HG02571 (cell line): ENCODE results near the gene ACADSB.
A peak's percentile ranks its signal among the peaks of the same experiment; 100 is the strongest.

Experiments used
- ATAC-seq: cut with Tn5 transposase; IDR thresholded peaks from one replicate; pipeline ENCODE4 v1.9.1; 2021; ENCODE audit warnings: mild to moderate bottlenecking, moderate library complexity; ENCODE audit not compliant: unreplicated experiment

Gene ACADSB

GRCh38 chr10:123001370-123001769 lies 7.4 kb upstream of the ACADSB start:
- ATAC-seq = no peak

DNA sequence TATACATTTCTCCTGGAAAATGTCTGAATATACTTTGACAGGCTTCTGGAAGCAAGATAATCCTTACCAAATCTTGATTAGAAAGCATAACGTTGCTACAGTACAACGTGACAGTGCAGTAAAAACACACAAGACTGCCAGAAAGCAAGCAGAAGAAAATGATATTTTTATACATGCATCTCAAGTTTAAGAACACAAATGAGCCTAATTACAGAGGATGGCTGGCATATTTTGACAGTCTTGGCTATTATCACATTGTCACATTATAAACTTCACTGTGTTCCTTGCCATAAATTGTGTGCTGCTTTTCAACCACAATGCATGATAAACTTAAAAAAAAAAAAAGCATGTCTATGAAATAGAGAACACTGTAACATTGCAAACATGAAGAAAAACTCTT lies 4.5 kb upstream of the ACADSB start:
- ATAC-seq = no peak

DNA sequence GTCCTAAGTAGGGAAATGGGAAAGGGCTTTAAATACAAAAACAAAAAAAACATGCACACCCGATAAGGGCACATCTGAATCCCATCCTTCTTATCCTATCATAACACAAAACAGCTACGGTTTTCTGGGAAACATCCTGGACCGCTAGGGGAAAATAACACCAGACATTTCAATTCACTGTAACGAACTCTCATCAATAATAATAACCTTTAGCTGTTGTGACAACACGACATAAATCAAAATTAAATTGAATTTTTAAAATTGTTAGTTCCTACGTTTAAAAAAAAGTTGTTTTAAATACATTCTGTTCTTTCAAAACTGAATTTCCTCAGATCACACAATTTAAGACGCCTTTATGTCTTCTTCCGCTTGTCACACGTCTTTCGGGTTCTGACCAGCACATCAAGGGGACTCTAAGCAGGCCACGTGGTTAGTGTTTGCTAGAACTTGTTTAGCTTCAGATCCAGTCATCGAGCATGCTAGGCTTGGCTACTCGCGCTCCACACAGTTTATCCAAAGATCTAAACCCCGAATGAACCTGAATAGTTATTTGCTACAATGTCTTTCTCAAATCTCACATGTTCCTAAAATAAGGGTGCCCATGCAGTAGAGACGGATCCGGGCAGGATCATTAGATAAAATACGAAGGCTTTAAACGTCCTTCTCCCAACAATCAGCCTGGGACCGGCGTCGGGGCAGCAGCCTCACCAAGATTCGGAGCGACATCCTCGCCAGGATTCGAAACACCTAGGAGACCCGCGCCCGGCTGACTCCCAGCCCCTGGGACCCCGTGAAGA lies 1.1 kb upstream of the ACADSB start:
- ATAC-seq = peak; percentile 33

- ATAC-seq = peak; percentile 16
Measured at GRCh38 chr10:123009105-123009820, 457 bp downstream of the ACADSB start.

- no peak for ATAC-seq
Measured at GRCh38 chr10:123011987-123012386, 3.2 kb downstream of the ACADSB start.

GRCh38 chr10:123013456-123014419 lies 4.9 kb downstream of the ACADSB start:
- no peak for ATAC-seq

DNA sequence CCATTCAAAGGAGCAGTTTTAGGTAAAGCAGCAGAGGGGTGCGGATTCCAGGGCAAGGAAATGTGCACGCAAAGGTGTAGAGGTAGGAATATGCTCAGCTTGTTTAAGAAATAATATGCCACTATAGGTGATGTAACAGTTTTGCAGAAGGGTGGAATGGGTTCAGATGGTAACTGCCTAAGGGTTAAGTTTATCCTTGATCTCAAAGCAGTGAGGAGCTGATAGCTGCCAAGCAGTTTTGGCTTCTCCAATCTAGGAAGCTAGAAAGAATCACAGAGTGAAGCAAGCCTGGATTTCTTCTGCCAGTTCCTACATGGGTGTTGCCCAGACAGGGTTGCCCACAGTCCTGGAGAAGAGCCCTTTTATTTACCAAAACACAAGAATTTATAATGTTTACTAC lies 6.0 kb downstream of the ACADSB start:
- ATAC-seq = no peak

DNA sequence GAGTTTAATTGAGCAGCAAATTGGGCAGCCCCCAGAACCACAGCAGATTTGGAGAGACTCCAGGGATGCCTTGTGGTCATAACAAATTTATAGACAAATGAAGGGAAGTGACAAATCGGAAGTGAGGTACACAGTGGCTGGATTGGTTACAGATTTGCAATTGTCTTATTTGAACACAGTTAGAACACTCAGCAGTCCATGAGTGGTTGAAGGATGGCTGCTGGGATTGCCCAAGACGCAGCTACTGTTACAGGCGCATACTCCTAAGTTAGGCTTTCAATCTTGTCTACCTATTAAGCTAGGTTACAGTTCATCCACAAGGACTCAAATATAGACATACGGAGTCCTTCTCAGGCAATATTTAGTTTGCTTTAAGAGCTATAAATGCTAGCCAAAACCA lies 7.4 kb downstream of the ACADSB start:
- no peak for ATAC-seq

GRCh38 chr10:123017421-123018165 lies 8.8 kb downstream of the ACADSB start:
- no peak for ATAC-seq

- no peak for ATAC-seq
Measured at GRCh38 chr10:123018531-123018930, 9.7 kb downstream of the ACADSB start.

DNA sequence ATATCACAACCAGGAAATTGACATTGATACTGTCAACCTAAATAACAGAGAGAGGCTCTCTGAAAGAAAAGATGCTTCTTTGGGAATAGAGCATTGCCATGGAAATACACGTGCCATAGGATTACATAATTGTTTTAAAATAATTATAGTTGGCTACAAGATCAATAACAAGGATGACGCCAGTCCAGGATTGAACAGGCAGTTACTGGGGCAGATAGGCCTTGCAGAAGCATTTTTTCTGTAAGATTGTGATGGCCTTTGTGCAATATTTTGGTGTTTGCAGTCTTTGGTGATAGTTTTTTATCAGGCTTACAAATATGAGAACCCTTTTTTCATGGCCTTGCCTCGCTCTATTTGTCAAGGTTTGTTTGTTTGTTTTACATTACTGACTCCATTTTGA lies 10.5 kb downstream of the ACADSB start:
- no peak for ATAC-seq

- ATAC-seq = no peak
Measured at GRCh38 chr10:123019941-123020703, 11.3 kb downstream of the ACADSB start.

- ATAC-seq = no peak
Measured at GRCh38 chr10:123021517-123021916, 12.7 kb downstream of the ACADSB start.

DNA sequence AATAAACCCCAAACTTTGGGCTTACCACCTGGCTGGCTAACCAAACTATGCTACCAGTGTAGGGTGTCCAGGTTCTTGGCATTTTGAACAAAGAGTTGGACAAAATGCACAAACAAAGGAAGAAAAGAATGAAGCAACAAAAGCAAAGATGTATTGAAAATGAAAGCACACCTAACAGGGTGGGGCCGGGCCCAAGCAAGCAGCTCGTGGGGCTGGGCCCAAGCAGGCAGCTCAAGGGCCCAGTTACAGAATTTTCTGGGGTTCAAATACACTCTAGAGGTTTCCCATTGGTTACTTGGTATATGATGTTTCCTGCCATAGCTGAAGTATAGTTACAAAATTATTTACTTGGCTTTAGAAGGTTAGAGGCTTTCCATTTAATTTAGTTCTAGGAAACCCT lies 15.7 kb downstream of the ACADSB start:
- ATAC-seq = no peak

GRCh38 chr10:123026302-123026701 lies 17.5 kb downstream of the ACADSB start:
- no peak for ATAC-seq

DNA sequence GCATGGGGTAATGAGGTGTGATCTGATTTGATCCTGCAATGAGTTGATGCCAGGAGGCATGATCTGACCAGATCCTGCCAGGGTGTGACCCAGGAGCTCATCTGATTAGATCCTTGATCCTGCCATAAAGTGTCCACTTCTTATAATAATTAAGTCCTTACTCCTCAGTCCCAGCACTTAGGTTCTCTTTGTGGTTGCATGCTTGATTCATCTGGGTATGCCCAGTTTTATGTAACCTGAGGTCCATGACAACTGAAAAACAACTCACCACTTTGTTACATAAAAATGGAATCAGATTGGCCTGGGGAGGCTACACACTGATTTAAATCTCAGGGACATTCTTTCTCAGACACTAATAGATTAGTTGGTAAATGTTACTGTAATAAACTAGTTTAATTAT lies 19.1 kb downstream of the ACADSB start:
- no peak for ATAC-seq

DNA sequence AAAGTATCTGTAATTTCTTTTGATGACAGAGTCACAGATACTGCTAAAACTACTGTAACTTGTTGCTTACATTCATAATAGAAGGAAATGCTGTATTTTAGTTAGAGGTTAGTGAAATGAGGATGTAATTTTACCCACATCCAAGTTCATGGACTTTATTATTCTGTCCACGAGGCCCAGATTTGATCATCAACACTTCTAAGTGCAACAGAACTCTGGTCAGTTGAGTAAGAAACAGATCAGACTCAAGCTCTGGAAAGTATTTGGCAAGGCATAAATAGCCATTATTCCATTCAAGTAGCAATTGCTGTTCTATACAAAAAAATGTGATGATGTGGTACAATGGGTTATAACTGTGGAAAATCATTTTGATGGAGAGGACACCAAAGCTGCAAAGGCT lies 22.3 kb downstream of the ACADSB start:
- ATAC-seq = no peak

- ATAC-seq = no peak
Measured at GRCh38 chr10:123034332-123034731, 25.5 kb downstream of the ACADSB start.

GRCh38 chr10:123035467-123036086 lies 26.8 kb downstream of the ACADSB start:
- no peak for ATAC-seq
